Measurements from ENCODE around the gene MEMO1. TPM values are rescaled to one million over a fixed set of nuclear protein-coding genes. Genes with fewer than 3 reads are reported as not detected.
"Not testable (repeated sequence)": the region's sequence is repeated elsewhere in the genome, so short reads cannot be mapped to it uniquely, and the experiment has no call there.

The MEMO1 gene
- total and polyA plus RNA-seq, 12 donors = 43.6 to 73.9 (median 54.1) TPM

DNA sequence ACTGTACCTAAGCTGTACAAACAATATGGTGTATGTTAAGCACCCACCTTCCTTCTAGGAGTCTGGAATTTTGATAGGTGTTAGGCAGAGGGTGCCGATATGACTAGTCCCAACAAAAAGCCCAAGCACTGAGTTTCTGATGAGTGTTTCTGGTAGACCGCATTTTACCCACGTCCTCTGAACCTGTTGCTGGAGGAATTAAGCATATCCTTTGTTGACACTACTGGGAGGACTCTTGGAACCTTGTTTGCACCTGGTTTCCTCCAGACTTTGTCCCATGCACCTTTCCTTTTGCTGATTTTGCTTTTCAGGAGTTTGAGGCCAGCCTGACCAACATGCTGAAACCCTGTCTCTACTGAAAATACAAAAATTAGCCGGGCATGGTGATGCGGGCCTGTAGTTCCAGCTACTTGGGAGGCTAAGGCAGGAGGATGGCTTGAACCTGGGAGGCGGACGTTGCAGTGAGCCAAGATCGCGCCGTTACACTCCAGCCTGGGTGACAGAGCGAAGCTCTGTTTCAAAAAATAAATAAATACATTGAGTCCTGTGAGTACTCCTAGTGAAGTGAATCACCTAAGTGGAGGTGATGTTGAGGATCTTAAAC lies 41.1 kb upstream of the MEMO1 start:
- H3K27ac ChIP-seq = no peak overlapping the region
- no peak for DNase-seq
- H3K4me3 ChIP-seq = no peak overlapping the region
- intact Hi-C loops (cut with DNase I) = no loop called here
- H3K9me3 ChIP-seq = no peaks in the 10 kb centered on the region
- no peaks in the 10 kb centered on the region for H3K27me3 ChIP-seq
- TF ChIP-seq, protein P1, sequence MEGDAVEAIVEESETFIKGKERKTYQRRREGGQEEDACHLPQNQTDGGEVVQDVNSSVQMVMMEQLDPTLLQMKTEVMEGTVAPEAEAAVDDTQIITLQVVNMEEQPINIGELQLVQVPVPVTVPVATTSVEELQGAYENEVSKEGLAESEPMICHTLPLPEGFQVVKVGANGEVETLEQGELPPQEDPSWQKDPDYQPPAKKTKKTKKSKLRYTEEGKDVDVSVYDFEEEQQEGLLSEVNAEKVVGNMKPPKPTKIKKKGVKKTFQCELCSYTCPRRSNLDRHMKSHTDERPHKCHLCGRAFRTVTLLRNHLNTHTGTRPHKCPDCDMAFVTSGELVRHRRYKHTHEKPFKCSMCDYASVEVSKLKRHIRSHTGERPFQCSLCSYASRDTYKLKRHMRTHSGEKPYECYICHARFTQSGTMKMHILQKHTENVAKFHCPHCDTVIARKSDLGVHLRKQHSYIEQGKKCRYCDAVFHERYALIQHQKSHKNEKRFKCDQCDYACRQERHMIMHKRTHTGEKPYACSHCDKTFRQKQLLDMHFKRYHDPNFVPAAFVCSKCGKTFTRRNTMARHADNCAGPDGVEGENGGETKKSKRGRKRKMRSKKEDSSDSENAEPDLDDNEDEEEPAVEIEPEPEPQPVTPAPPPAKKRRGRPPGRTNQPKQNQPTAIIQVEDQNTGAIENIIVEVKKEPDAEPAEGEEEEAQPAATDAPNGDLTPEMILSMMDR (IDR thresholded peaks at IDR 0.05) = no peak
- no peak for ATAC-seq
- no peaks in the 10 kb centered on the region for H3K36me3 ChIP-seq
- H3K4me1 ChIP-seq = no peaks in the 10 kb centered on the region
- 95% methylated on average over 11 of the region's 11 CpGs for WGBS, 2 donors

DNA sequence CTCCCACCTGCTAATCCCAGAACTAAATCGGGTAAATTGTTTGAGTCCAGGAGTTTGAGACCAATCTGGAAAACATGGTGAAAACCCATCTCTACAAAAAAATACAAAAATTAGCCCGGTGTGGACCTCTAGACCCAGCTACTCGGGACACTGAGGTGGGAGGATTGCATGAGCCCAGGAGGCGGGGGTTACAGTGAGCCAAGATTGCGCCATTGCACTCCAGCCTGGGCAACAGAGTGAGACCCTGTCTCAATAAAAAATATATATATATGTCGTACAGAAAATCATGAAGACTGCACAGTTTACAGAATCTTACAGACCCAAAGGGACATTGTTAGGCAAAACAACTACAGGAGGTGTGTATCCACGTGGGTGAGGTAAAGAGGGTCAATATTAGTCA lies 32.8 kb upstream of the MEMO1 start:
- WGBS, 2 donors = 78 to 86% methylated on average over 7 of the region's 7 CpGs
- intact Hi-C loops (cut with DNase I) = no loop called here
- no peak for ATAC-seq

DNA sequence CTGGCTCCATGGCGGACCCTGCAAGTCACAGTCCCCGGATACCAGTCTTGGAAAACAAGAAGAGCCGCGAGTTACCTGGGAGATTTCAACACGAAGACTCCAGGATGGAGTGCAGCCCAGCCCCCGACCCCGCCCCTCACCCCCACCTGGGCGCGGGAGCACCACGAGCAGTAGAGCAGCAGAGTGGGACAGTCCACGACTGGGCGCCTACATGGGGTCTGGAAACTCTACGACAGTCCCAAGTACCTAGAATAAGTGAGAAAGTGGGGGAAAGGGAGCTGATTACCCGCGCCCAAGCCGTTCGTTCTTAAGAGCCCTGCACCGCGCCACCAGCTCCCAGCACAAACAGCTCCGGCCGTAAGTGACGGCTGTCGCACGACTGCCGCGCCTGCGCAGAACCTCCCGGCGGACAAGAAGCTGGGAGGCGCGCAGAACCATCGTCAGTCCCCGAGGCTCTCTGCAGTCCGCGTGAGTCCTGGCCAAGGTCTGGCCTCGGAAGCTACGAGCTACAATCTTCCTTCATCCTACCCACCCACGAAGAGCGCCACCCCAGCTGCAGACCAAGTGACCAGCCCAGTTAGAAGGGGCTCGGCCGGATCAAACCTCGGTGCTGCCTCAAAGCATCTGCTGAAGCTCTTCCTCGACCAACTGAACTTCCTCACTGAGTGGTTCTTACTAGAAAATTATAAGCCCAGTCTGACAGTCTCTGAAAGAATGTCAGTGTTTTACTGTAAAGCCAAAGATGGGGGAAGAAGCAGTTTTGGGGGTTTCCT lies 28.8 kb upstream of the MEMO1 start, which contains the start of gene DPY30:
DPY30 (minus strand) TSS at position 359 of the 773 bp plus-strand sequence; CDS start at position 10, 349 bp downstream.
- DNase-seq (peak; percentile 92 to 94), ATAC-seq (peak; percentile 97 to 99 (median 98))
- Histone ChIP-seq H3K36me3 (peaks cover 0 to 34% (median 0%) of the 10 kb centered on the region in 9 donors), H3K4me1 (peaks cover 0 to 17% (median 10%) of the 10 kb centered on the region in 9 donors), H3K4me3 (peak within 1 kb of the TSS; percentile 55 to 98 (median 86)), H3K27ac (peak within 1 kb of the TSS in 9 of 10 donors; percentile 75 to 91 (median 84)), H3K9me3 (no peaks in the 10 kb centered on the region), H3K27me3 (no peaks in the 10 kb centered on the region)
- WGBS, 2 donors = 0 to 1% methylated on average over 43 of the region's 43 CpGs
- intact Hi-C loops (cut with DNase I) = loop anchor here in 3 of 10 donors (1.0 to 2.0 kb wide), 3 partner anchors 23 to 29 kb away; partner anchors contain the start of genes SPAST (in 2 of the 3) and MEMO1 (in 1 of the 3)
- TF ChIP-seq, protein P1 (IDR thresholded peaks at IDR 0.05) = peak in 1 of 9 donors; percentile 12

More for the DNA sequence above, 32.8 kb upstream of the MEMO1 start:
- H3K4me3 ChIP-seq = no peak overlapping the region
- H3K36me3 ChIP-seq = no peaks in the 10 kb centered on the region
- H3K4me1 ChIP-seq = peaks cover 0 to 12% (median 9%) of the 10 kb centered on the region in 9 donors
- no peak overlapping the region for H3K27ac ChIP-seq
- TF ChIP-seq, protein P1 (IDR thresholded peaks at IDR 0.05) = no peak
- H3K27me3 ChIP-seq = no peaks in the 10 kb centered on the region
- no peaks in the 10 kb centered on the region for H3K9me3 ChIP-seq
- no peak for DNase-seq

DNA sequence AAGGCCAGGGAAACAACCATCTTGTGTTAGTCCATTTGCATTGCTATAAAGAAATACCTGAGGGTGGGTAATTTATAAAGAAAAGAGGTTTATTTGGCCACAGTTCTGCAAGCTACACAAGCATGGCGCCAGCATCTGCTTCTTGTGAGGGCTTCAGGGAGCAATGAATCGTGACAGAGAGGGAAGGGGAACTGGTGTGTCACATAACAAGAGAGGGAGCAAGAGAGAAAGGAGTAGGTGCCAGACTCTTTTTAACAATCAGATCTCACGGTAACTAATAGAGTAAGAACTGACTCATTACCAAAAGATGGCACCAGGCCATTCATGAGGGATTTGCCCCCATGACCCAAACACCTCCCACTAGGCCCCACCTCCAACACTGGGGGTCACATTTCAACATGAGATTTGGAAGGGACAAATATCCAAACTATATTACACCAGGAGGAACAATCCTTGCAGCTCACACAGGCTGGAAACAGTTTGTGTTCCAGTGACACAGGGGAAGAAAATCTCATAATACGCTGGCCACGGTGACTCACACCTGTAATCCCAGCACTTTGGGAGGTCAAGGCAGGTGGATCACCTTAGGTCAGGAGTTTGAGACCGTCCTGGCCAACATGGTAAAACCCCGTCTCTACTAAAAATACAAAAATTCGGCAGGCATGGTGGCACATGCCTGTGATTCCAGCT lies 23.5 kb upstream of the MEMO1 start:
- ATAC-seq; H3K4me3 ChIP-seq; H3K9me3 ChIP-seq; intact Hi-C loops (cut with DNase I); H3K27ac ChIP-seq; DNase-seq; H3K27me3 ChIP-seq: not testable (repeated sequence)
- Histone ChIP-seq H3K4me1 (peaks cover 0 to 14% (median 7%) of the 10 kb centered on the region in 9 donors), H3K36me3 (peaks cover 0 to 80% (median 6%) of the 10 kb centered on the region in 9 donors)
- WGBS, 2 donors = 91 to 95% methylated on average over 8 of the region's 8 CpGs

DNA sequence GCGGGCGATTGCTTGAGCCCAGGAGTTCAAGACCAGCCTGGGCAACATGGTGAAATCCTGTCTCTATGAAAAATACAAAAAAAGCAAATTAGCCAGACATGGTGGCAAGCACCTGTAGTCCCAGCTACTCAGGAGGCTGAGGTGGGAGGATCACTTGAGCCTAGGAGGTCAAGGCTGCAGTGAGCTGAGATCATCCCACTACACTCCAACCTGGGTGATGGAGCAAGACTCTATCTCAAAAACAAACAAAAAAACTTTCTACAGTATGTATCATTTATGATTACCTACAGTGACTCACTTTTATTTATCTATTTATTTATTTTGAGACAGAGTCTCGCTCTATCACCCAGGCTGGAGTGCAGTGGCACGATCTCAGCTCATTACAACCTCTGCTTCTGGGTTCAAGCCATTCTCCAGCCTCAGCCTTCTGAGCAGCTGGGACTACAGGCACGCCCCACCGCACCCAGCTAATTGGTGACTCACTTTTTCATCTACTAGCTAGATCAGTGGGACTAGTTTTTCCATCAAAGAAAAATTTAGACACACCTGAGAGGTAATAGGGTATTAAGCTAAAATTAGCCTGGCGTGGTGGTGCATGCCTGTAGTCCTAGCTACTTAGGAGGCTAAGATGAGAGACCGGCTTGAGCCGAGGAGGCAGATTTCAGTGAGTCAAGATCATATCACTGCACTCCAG lies 8.1 kb upstream of the MEMO1 start:
- not testable (repeated sequence) for ATAC-seq

More for the DNA sequence above, 8.1 kb upstream of the MEMO1 start:
- peaks cover 0 to 95% (median 17%) of the 10 kb centered on the region in 9 donors for H3K36me3 ChIP-seq
- WGBS, 2 donors = 98% methylated on average over 9 of the region's 9 CpGs
- intact Hi-C loops (cut with DNase I) = loop anchor here in 1 of 10 donors (10.0 kb wide), 1 partner anchor 46 kb away; the partner anchor contains the start of gene SPAST
- H3K9me3 ChIP-seq, H3K4me3 ChIP-seq, H3K27ac ChIP-seq, H3K27me3 ChIP-seq, H3K4me1 ChIP-seq, DNase-seq: not testable (repeated sequence)
